Endodermal cell (in vitro differentiated cells): ENCODE measurements around the gene KCNC4. TPM values are rescaled to one million over a fixed set of nuclear protein-coding genes. Genes with fewer than 3 reads are reported as not detected.

ENCODE experiments used
- DNase-seq: peaks from one replicate; pipeline ENCODE4 v3.0.0-alpha.2; 2017
- H3K27ac ChIP-seq: 2 replicates; pipeline ENCODE4 v1.5.1; 2013; ENCODE audit warnings: mild to moderate bottlenecking, low read depth, low read length, moderate library complexity
- H3K27me3 ChIP-seq: 2 replicates; pipeline ENCODE4 v1.6.1; 2013; ENCODE audit warnings: mild to moderate bottlenecking, low read length, moderate library complexity; ENCODE audit not compliant: insufficient read depth, control insufficient read depth, poor library complexity, severe bottlenecking
- H3K36me3 ChIP-seq: 2 replicates; pipeline ENCODE4 v1.7.0; 2013; ENCODE audit warnings: mild to moderate bottlenecking, low read length, moderate library complexity; ENCODE audit not compliant: control insufficient read depth, insufficient read depth
- H3K4me1 ChIP-seq: one replicate; pipeline ENCODE4 v1.7.0; 2013; ENCODE audit warnings: low read length; ENCODE audit not compliant: control insufficient read depth, insufficient read depth
- H3K4me3 ChIP-seq: 2 replicates; pipeline ENCODE4 v1.5.1; 2013; ENCODE audit warnings: mild to moderate bottlenecking, low read length, moderate library complexity
- H3K9ac ChIP-seq: 2 replicates; pipeline ENCODE4 v1.6.1; 2013; ENCODE audit warnings: mild to moderate bottlenecking, low read length, moderate library complexity; ENCODE audit not compliant: poor library complexity, severe bottlenecking; ENCODE audit errors: extremely low read depth
- H3K9me3 ChIP-seq: 2 replicates; pipeline ENCODE4 v1.6.1; 2013; ENCODE audit warnings: mild to moderate bottlenecking, low read length, moderate library complexity; ENCODE audit not compliant: control insufficient read depth
- H3K27ac Mint-ChIP-seq: 2 replicates; pipeline ENCODE4 v1.8.0; 2020; ENCODE audit warnings: mixed read lengths
- H3K27me3 Mint-ChIP-seq: 2 replicates; pipeline ENCODE4 v1.8.0; 2021; ENCODE audit warnings: mild to moderate bottlenecking, mixed read lengths; ENCODE audit not compliant: insufficient read depth
- H3K36me3 Mint-ChIP-seq: 2 replicates; pipeline ENCODE4 v1.8.0; 2020; ENCODE audit warnings: low read depth, mixed read lengths
- H3K4me1 Mint-ChIP-seq: 2 replicates; pipeline ENCODE4 v1.8.0; 2020; ENCODE audit warnings: mixed read lengths
- H3K4me3 Mint-ChIP-seq: 2 replicates; pipeline ENCODE4 v1.8.0; 2020; ENCODE audit warnings: mild to moderate bottlenecking, moderate library complexity, mixed read lengths
- H3K9me3 Mint-ChIP-seq: 2 replicates; pipeline ENCODE4 v1.8.0; 2020; ENCODE audit warnings: mild to moderate bottlenecking, mixed read lengths
- WGBS, 2 experiments: methylation state at CpG; one replicate each; pipeline versions ENCODE4 v1.1.5 to v1.1.7; 2013; ENCODE audit warnings: missing lambda C conversion rate in 2 of 2, mixed read lengths in 1 of 2; ENCODE audit not compliant: insufficient coverage in 1 of 2, insufficient read length in 1 of 2; 5-methylcytosine and 5-hydroxymethylcytosine counted together
- total RNA-seq, 2 donors: library from RNA; stranded (reverse); fragmentation: NEBNext Ultra II Directional in 1 of 2; extraction: Animal tissue kit (Norgen Biotek cat#: 25700) in 1 of 2; gene quantifications; 2 replicates in 1 of 2; 3 replicates in 1 of 2; pipeline ENCODE4 v1.2.1, GENCODE V29; 2021
- TF ChIP-seq, protein P1 (sequence below): fragments of 200-600 bp; sonication (generic); conservative IDR thresholded peaks from 2 replicates; pipeline ENCODE4 v1.5.0; 2021; ENCODE audit warnings: antibody characterized with exemption, mild to moderate bottlenecking

The KCNC4 gene
- total RNA-seq, 2 donors from 2014 or later: 7.6 to 10.2 TPM

GRCh38 chr1:110210604-110211495 lies 736 bp downstream of the KCNC4 start:
- Histone ChIP-seq H3K9ac (no peak overlapping the region), H3K36me3 (no peaks in the 10 kb centered on the region), H3K4me3 (peak overlapping the region; percentile 69), H3K9me3 (no peaks in the 10 kb centered on the region), H3K27ac (no peak overlapping the region), H3K27me3 (peaks cover 43% of the 10 kb centered on the region), H3K4me1 (peaks cover 12% of the 10 kb centered on the region)
- Mint-ChIP-seq H3K27me3 (peaks cover 47% of the 10 kb centered on the region), H3K27ac (no peak overlapping the region), H3K4me3 (peak overlapping the region; percentile 62), H3K36me3 (no peaks in the 10 kb centered on the region), H3K9me3 (no peaks in the 10 kb centered on the region), H3K4me1 (peaks cover 31% of the 10 kb centered on the region)
- TF ChIP-seq, protein P1, sequence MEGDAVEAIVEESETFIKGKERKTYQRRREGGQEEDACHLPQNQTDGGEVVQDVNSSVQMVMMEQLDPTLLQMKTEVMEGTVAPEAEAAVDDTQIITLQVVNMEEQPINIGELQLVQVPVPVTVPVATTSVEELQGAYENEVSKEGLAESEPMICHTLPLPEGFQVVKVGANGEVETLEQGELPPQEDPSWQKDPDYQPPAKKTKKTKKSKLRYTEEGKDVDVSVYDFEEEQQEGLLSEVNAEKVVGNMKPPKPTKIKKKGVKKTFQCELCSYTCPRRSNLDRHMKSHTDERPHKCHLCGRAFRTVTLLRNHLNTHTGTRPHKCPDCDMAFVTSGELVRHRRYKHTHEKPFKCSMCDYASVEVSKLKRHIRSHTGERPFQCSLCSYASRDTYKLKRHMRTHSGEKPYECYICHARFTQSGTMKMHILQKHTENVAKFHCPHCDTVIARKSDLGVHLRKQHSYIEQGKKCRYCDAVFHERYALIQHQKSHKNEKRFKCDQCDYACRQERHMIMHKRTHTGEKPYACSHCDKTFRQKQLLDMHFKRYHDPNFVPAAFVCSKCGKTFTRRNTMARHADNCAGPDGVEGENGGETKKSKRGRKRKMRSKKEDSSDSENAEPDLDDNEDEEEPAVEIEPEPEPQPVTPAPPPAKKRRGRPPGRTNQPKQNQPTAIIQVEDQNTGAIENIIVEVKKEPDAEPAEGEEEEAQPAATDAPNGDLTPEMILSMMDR: no peak
- WGBS, 2 experiments: 1% methylated on average over 18 to 101 of the region's 101 CpGs
- DNase-seq: peak; percentile 82

- H3K4me1 Mint-ChIP-seq: peaks cover 38% of the 10 kb centered on the region
- no peak overlapping the region for H3K27ac Mint-ChIP-seq
- no peak overlapping the region for H3K9ac ChIP-seq
Observed at GRCh38 chr1:110211496-110212168, 1.5 kb downstream of the KCNC4 start.

More at GRCh38 chr1:110211496-110212168, 1.5 kb downstream of the KCNC4 start:
- DNase-seq: no peak
- peaks cover 43% of the 10 kb centered on the region for H3K27me3 ChIP-seq
- Mint-ChIP-seq H3K4me3 (peak overlapping the region; percentile 62), H3K36me3 (no peaks in the 10 kb centered on the region), H3K27me3 (peaks cover 47% of the 10 kb centered on the region), H3K9me3 (no peaks in the 10 kb centered on the region)
- H3K36me3 ChIP-seq: no peaks in the 10 kb centered on the region
- H3K9me3 ChIP-seq: no peaks in the 10 kb centered on the region
- TF ChIP-seq, protein P1: no peak
- H3K4me3 ChIP-seq: peak overlapping the region; percentile 69
- H3K27ac ChIP-seq: no peak overlapping the region
- 11 to 12% methylated on average over 56 to 81 of the region's 81 CpGs for WGBS, 2 experiments
- peaks cover 18% of the 10 kb centered on the region for H3K4me1 ChIP-seq
